Motor neuron (in vitro differentiated cells): ENCODE results near the gene STIM2. TPM values are rescaled to one million over a fixed set of nuclear protein-coding genes. Genes with fewer than 3 reads are reported as not detected.
"Not testable (repeated sequence)": the region's sequence is repeated elsewhere in the genome, so short reads cannot be mapped to it uniquely, and the experiment has no call there.

ENCODE experiments used
- ATAC-seq, 8 experiments: fragments of 200-7000 bp; cut with Tn5 transposase; replicated peaks in 6 of 8; 2 replicates each; pipeline ENCODE4 v1.8.0; 2021; ENCODE audit warnings: mild to moderate bottlenecking in 8 of 8, moderate library complexity in 8 of 8
- H3K27ac ChIP-seq, 2 donors: fragments of 250-450 bp; sonication (Bioruptor Pico); 2 replicates each; pipeline ENCODE4 v1.9.0; 2021; ENCODE audit warnings: antibody characterized with exemption in 2 of 2, mild to moderate bottlenecking in 2 of 2, moderate library complexity in 1 of 2
- H3K4me1 ChIP-seq, 2 donors: fragments of 250-450 bp; sonication (Bioruptor Pico); replicated peaks in 1 of 2; 2 replicates each; pipeline ENCODE4 v1.6.1; 2021; ENCODE audit warnings: antibody characterized with exemption in 2 of 2, mild to moderate bottlenecking in 2 of 2, moderate library complexity in 1 of 2
- H3K4me3 ChIP-seq, 5 donors: fragments of 250-450 bp; sonication (Bioruptor Pico); 2 replicates each; pipeline ENCODE4 v1.9.0; 2021; ENCODE audit warnings: antibody characterized with exemption in 5 of 5, mild to moderate bottlenecking in 5 of 5, moderate library complexity in 4 of 5
- WGBS, 10 experiments: fragments of 450-650 bp; shearing (Covaris generic); methylation state at CpG; one replicate each; pipeline ENCODE4 v1.0.0; 2022; 5-methylcytosine and 5-hydroxymethylcytosine counted together
- in situ Hi-C, 9 experiments: fragments of 400-800 bp; cut with MboI; loops; one replicate each; pipeline ENCODE4 v1.15.0; 2021; ENCODE audit warnings: low sequenced_read_pairs in 9 of 9, low pct_unique_long_range_greater_than_20kb in 2 of 9; ENCODE audit not compliant: unreplicated experiment in 9 of 9
- total RNA-seq, 8 experiments: library from RNA; unstranded; fragments of 300-600 nt; gene quantifications; 2 replicates each; pipeline versions ENCODE4 v1.2.3 to v1.2.4, GENCODE V29; 2022

Gene STIM2
- total RNA-seq, 8 experiments from 2014 or later = 17.6 to 36.8 (median 28.2) TPM

DNA sequence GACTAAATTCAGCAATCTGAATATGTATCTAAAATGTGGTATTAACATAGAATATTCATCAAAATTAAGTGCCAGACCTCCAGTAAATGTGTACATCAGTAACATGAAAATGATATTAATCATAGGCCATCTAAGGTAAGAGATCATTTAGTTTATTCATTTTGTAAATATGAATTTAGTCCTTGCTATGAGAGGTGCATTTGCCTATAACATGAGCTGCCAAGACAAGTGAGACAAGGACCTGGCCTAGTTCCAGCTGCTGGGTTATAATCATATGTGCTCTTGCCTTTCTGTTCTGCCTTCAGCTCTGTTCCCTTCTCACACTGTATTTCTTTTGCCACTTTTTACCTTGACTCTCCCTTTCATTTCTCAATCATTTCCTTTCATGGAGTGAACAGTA, 160.0 kb downstream of the STIM2 start:
- Histone ChIP-seq H3K27ac (peak overlapping the region in 1 of 2 donors; percentile 26), H3K4me3 (no peak overlapping the region), H3K4me1 (peaks cover 0 to 3% of the 10 kb centered on the region in 2 donors)
- in situ Hi-C loops = loop anchor here in 3 of 9 experiments (25.0 kb wide), 3 partner anchors 158 to 558 kb away; partner anchors contain the start of gene STIM2 (in 2 of the 3)
- peak in 2 of 8 experiments; percentile 71 to 78 for ATAC-seq

DNA sequence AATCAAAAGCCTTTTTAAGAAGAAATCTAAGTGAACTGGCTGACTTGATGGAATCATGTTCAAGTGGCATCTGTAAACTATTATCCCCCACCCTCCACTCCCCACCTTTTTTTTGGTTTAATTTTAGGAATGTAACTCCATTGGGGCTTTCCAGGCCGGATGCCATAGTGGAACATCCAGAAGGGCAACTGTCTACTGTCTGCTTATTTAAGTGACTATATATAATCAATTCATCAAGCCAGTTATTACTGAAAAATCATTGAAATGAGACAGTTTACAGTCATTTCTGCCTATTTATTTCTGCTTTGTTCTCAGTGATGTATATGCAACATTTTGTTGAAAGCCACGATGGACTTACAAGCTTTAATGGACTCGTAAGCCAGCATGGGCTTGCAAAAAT, 162.3 kb downstream of the STIM2 start:
- 50 to 100% (median 92%) methylated on average over 1 to 3 of the region's 3 CpGs for WGBS, 10 experiments
- in situ Hi-C loops = loop anchor here in 3 of 9 experiments (25.0 kb wide), 3 partner anchors 161 to 561 kb away; partner anchors contain the start of gene STIM2 (in 2 of the 3)

DNA sequence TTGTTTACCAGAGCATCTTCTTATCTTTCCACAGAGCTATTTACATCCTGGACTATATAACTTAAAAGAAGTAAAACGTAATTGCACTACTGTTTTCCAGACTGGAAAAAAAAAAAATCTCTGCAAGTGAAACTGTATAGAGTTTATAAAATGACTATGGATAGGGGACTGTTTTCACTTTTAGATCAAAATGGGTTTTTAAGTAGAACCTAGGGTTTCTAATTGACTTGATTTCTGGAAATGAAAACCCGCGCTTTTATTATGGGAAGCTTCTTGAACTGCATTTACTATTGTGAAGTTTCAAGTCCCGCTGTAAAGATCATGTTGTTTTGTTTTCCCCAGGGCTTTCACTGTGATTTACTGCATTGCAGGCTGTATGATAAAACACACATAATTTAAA, 162.7 kb downstream of the STIM2 start:
- in situ Hi-C loops = loop anchor here in 3 of 9 experiments (25.0 kb wide), 3 partner anchors 161 to 561 kb away; partner anchors contain the start of gene STIM2 (in 2 of the 3)
- no peak for ATAC-seq
- no peak overlapping the region for H3K27ac ChIP-seq
- no peak overlapping the region for H3K4me3 ChIP-seq
- 67 to 100% (median 87%) methylated on average over 1 to 4 of the region's 4 CpGs for WGBS, 10 experiments
- H3K4me1 ChIP-seq = peaks cover 0 to 3% of the 10 kb centered on the region in 2 donors

More for the DNA sequence above, 162.3 kb downstream of the STIM2 start:
- no peak for ATAC-seq
- no peak overlapping the region for H3K27ac ChIP-seq
- peaks cover 0 to 3% of the 10 kb centered on the region in 2 donors for H3K4me1 ChIP-seq
- no peak overlapping the region for H3K4me3 ChIP-seq

DNA sequence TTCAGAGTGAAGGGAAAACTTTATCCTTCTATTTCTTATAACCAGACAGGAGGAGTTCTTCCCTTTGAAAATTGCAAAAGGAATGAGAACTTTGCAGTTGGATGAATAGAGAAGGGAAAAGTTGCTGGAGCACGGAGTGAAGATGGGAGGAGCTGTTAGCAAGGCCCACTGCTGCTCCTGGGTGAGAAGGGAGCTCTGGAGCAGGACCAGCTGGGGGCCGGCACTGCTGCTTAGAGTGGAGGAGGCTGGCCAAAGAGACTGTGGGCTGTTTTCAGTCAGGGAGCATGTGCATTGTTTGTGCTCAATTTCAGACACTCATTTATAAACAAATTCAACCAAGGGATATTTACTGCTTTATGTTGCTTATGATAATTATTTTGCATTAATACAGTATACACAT, 164.2 kb downstream of the STIM2 start:
- 17 to 100% (median 54%) methylated on average over 1 to 2 of the region's 2 CpGs; no CpG with 5 or more reads in 4 of the 10 experiments for WGBS, 10 experiments
- H3K4me3 ChIP-seq = no peak overlapping the region
- in situ Hi-C loops = loop anchor here in 3 of 9 experiments (25.0 kb wide), 3 partner anchors 163 to 563 kb away; partner anchors contain the start of gene STIM2 (in 2 of the 3)
- ATAC-seq = peak in 3 of 8 experiments; percentile 36 to 62 (median 43)
- H3K4me1 ChIP-seq = peaks cover 0 to 3% of the 10 kb centered on the region in 2 donors
- no peak overlapping the region for H3K27ac ChIP-seq

DNA sequence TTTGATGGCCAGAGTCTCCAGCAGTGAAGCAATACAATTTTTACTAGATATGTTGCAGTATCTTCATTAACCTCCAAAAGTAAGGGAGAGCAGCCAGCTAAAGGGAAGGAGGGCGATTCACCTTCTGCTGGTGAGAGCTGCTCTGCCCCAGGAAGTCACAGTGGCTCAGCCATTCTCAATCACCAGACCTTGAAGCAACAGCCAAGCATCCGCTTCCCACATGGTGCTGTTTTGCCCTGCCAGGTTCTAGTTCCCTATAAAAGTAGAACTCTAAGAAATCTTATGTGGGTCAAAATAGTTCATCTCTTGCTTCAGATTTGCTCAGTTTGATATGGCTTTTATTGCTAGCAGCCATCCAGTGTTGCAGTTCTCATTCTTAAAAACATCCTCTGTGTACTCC, 166.8 kb downstream of the STIM2 start:
- H3K27ac ChIP-seq = no peak overlapping the region
- WGBS, 10 experiments = 33 to 100% (median 90%) methylated on average over 1 to 2 of the region's 2 CpGs; no CpG with 5 or more reads in 5 of the 10 experiments
- H3K4me3 ChIP-seq = no peak overlapping the region
- in situ Hi-C loops = no loop called here
- peak in 1 of 8 experiments; percentile 19 for ATAC-seq
- H3K4me1 ChIP-seq = no peaks in the 10 kb centered on the region

DNA sequence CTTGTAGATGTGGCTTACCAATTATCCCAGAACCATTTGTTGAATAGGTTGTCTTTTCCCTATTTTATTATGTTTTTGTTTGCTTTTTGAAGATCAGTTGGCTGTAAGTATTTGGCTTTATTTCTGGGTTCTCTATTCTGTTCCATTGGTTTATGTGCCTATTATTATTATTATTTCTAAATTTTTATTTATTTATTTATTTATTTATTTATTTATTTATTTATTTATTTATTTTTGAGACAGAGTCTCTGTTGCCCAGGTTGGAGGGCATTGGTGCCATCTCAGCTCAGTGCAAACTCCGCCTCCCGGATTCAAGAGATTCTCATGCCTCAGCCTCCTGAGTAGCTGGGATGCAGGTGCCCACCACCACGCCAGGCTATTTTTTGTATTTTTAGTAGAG, 174.5 kb downstream of the STIM2 start:
- in situ Hi-C loops, H3K4me1 ChIP-seq, ATAC-seq, H3K4me3 ChIP-seq, H3K27ac ChIP-seq: not testable (repeated sequence)
- 29 to 100% (median 55%) methylated on average over 2 to 3 of the region's 3 CpGs; no CpG with 5 or more reads in 1 of the 10 experiments for WGBS, 10 experiments

DNA sequence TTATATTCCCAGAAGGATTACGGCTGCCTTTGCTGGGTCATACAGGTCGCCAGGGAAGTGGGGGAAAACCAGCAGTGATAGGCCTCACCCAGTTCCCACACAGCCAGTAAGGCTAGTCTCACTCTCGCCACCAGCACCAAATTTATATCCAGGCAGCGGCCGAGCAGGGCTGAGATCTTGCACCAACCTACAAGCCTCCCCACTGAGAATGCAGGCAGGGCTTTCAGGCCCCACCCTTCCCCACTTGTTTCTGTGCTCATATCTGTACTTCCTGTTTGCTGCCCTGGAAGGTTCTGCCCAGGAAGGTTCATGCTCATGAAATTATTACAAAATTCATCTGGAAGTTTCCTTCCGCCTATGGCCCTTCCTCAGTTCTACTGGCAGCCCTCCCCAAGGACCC, 179.7 kb downstream of the STIM2 start:
- WGBS, 10 experiments = 73 to 100% (median 90%) methylated on average over 1 to 3 of the region's 6 CpGs; no CpG with 5 or more reads in 6 of the 10 experiments
- Histone ChIP-seq H3K4me1 (no peaks in the 10 kb centered on the region), H3K4me3 (no peak overlapping the region), H3K27ac (no peak overlapping the region)
- in situ Hi-C loops = no loop called here
- peak in 2 of 8 experiments; percentile 31 to 59 for ATAC-seq

DNA sequence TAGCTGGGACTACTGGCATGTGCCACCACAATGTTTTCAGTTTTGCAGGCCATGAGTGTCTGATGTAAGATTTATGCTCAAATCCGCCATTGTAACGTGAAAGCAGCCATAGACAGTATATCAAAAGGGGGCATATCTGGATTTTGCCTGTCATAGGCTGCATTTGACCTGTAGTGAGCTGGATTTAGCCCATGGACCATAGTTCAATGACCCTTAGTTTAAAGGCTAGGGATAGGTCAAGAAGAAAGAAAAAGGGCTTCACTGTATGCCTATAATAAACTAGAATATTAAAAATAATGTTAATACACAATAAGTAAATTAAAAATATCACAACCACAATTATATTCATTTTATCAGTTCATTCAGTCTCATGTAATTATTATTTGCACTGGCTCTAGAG, 181.8 kb downstream of the STIM2 start:
- no peak overlapping the region for H3K4me3 ChIP-seq
- WGBS, 10 experiments = 20 to 100% (median 65%) methylated on average over 1 to 2 of the region's 2 CpGs; no CpG with 5 or more reads in 2 of the 10 experiments
- in situ Hi-C loops = no loop called here
- no peak for ATAC-seq
- H3K27ac ChIP-seq = no peak overlapping the region
- no peaks in the 10 kb centered on the region for H3K4me1 ChIP-seq

DNA sequence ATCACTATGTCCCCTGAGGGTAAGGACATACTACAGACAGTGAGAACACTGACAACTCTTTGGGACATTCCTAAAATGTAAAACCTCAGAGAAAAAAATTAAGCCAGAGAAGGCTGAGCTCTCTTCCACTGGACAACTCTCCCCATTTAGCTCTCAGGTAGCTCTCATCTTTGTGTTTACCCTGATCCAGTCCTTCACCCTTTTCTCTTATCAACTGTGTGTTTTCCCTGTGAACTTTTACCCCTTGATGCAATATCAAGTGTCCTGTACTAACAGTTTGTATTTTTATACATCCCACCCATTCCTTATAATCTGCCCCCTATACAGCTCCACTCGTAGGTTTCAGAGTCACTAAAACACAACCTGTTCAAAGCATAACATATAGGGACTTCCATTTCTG, 182.6 kb downstream of the STIM2 start:
- in situ Hi-C loops = no loop called here
- H3K4me3 ChIP-seq = no peak overlapping the region
- H3K27ac ChIP-seq = no peak overlapping the region
- WGBS, 10 experiments = 0 to 100% (median 70%) methylated on average over 1 of the region's 1 CpG; no CpG with 5 or more reads in 2 of the 10 experiments
- no peaks in the 10 kb centered on the region for H3K4me1 ChIP-seq
- no peak for ATAC-seq

DNA sequence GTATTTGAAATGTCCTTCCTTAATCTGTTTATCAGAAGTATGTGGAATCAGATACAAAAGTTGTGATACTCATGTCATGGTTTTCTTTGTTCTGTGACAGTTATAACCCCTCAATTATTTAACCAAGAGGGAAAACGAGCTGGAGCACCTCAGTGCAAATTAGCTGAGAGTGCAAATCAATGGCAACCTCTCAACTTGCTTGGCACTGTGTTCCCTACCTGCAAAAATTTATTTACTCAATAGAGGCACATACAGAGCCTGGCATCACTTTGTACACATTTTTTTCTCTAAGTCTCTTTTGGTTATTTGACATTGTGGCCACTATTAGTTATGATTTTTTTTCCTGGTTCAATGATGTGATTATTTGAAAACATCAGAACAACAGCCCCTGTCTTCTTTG, 186.2 kb downstream of the STIM2 start:
- ATAC-seq = no peak
- H3K4me1 ChIP-seq = peaks cover 0 to 3% of the 10 kb centered on the region in 2 donors
- in situ Hi-C loops = no loop called here
- WGBS, 10 experiments = 0 to 60% (median 29%) methylated on average over 1 of the region's 1 CpG; no CpG with 5 or more reads in 4 of the 10 experiments
- H3K27ac ChIP-seq = no peak overlapping the region
- H3K4me3 ChIP-seq = no peak overlapping the region

DNA sequence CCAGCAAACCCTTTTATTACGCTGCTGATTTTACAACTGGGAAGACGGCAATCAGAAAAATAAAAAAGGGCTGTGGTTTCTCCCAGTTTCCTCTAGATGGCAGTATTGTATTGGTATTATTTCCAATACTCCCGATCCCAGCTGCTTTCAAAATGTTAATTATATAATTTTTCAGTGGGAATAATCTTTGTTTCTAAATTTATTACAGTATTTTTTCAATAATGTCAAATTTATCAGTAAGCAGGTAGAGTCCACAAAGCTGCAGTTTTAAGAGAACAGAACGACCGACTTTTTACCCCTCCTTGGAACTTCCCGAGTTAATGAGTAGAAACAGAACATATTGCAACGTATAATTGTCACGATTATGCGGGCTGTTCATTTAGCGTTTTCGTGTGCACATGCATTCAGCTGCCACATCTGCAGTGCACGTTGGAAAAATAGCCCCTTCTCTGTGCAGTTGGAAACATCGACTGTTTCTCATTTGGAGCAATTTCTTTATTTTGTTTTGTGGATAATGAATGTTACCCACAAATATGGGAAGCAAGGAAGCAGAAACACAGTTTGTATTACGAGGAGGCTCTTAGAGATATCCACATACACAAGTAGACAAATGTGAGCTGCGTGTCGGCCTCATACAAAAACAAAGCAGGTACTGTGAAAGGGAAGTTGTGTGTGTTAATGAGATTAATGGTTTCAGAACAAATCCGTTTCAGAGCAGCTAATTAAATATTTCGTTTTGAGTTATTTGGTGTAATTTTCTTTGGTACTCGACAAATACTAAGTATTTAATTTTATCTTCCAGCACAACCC, 188.0 kb downstream of the STIM2 start:
- peak in 3 of 8 experiments; percentile 42 to 61 (median 51) for ATAC-seq
- H3K4me1 ChIP-seq = peaks cover 0 to 3% of the 10 kb centered on the region in 2 donors
- in situ Hi-C loops = no loop called here
- 2 to 45% (median 32%) methylated on average over 5 to 18 of the region's 19 CpGs for WGBS, 10 experiments
- peak overlapping the region in 4 of 5 donors; percentile 8 to 22 (median 20) for H3K4me3 ChIP-seq
- H3K27ac ChIP-seq = no peak overlapping the region

DNA sequence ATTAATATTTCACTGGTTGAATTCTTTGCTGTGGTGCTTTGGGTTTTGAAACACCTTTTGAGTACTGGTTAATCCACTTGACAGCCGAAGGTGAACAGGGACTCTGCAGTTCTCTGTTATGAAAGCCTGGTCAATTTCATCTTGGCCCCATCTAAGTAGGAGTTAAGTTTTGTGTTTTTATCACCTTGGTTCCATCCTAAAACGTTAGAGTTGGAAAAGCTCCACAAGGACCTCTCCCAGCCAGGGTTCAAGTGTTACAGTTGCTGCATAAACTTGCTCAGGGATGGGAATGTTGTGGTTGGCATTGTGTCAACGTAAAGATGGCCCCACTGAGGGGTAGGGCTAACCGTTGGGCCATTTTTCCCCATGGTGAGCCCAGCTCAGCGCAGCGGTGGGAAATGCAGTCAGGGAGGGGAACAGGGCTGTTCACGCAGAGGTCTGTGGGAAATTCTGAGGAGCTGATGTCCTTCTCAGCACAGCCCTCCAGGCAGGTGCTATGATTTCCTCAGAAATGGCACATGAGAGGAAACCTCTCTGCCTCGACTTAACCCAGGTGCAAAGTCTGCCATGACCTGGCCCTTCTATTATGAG, 188.7 kb downstream of the STIM2 start:
- Histone ChIP-seq H3K27ac (no peak overlapping the region), H3K4me3 (no peak overlapping the region), H3K4me1 (peaks cover 0 to 3% of the 10 kb centered on the region in 2 donors)
- no peak for ATAC-seq
- in situ Hi-C loops = no loop called here
- WGBS, 10 experiments = 33 to 98% (median 81%) methylated on average over 1 to 6 of the region's 8 CpGs; no CpG with 5 or more reads in 1 of the 10 experiments

DNA sequence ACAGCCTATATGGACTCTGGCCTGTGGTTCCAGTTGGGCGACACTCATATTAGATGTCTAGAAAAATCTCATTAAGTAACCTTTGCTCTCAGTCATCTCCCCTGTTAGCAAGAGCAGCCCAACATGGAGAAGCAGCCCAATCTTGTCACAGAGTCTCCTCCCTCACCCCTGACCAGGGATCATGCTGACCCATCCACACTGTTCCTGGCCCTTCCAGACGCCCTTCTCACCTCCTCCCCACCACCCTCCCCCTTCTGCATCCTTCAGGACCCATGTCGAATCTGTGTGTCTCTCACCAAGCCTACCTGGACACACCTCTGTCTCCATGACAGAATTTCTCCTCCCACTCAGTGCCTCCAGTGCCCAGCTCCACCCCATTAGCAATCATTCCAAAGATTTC, 190.1 kb downstream of the STIM2 start:
- Histone ChIP-seq H3K4me1 (peaks cover 0 to 3% of the 10 kb centered on the region in 2 donors), H3K4me3 (no peak overlapping the region), H3K27ac (no peak overlapping the region)
- WGBS, 10 experiments = 70 to 100% (median 100%) methylated on average over 1 to 2 of the region's 3 CpGs; no CpG with 5 or more reads in 7 of the 10 experiments
- in situ Hi-C loops = loop anchor here in 2 of 9 experiments (25.0 kb wide), 1 partner anchor 262 kb away; no protein-coding TSS in a partner anchor
- ATAC-seq = no peak
